Superior temporal gyrus (tissue), 1 donor: ENCODE measurements around the gene G3BP2.

Experiments used
- DNase-seq: peaks from one replicate; pipeline ENCODE4 v3.0.0-alpha.2; 2016; ENCODE audit errors: extremely low spot score

G3BP2 gene

GRCh38 chr4:75639124-75639695, 34.0 kb downstream of the G3BP2 start:
- DNase-seq = no peak

- no peak for DNase-seq
These were observed 35.4 kb downstream of the G3BP2 start for GRCh38 chr4:75637827-75638226.

GRCh38 chr4:75637176-75637575, 36.0 kb downstream of the G3BP2 start:
- DNase-seq = no peak

GRCh38 chr4:75634951-75635350, 38.3 kb downstream of the G3BP2 start:
- no peak for DNase-seq

- no peak for DNase-seq
These were observed 38.9 kb downstream of the G3BP2 start for GRCh38 chr4:75634281-75634680.

GRCh38 chr4:75633846-75634245, 39.4 kb downstream of the G3BP2 start:
- DNase-seq = no peak

- DNase-seq = no peak
These were observed 42.3 kb downstream of the G3BP2 start for GRCh38 chr4:75630937-75631329.

- DNase-seq = peak; percentile 86
These were observed 42.9 kb downstream of the G3BP2 start, which contains the start of gene CDKL2 for GRCh38 chr4:75630174-75630936. Gene CDKL2 (minus strand): TSS chr4:75630528. CDS start chr4:75625988, 4,540 bp downstream.

GRCh38 chr4:75629239-75629638, 44.0 kb downstream of the G3BP2 start:
- DNase-seq = no peak

- DNase-seq = no peak
These were observed 50.2 kb downstream of the G3BP2 start for GRCh38 chr4:75623026-75623425.

GRCh38 chr4:75621715-75622114, 51.5 kb downstream of the G3BP2 start:
- DNase-seq = no peak

- DNase-seq = peak; percentile 77
These were observed 60.9 kb downstream of the G3BP2 start for GRCh38 chr4:75612306-75612705.

- DNase-seq = no peak
These were observed 67.3 kb downstream of the G3BP2 start for GRCh38 chr4:75605928-75606327.

- DNase-seq = no peak
These were observed 73.6 kb downstream of the G3BP2 start for GRCh38 chr4:75599647-75600046.

GRCh38 chr4:75598390-75598789, 74.8 kb downstream of the G3BP2 start:
- DNase-seq = no peak

GRCh38 chr4:75596061-75596460, 77.2 kb downstream of the G3BP2 start:
- no peak for DNase-seq

GRCh38 chr4:75593393-75593792, 79.8 kb downstream of the G3BP2 start:
- DNase-seq = no peak
